ENCODE results near the gene STON1.

The STON1 gene

GRCh38 chr2:48530033-48530811 lies at the start of gene STON1:
STON1 (plus strand) TSS chr2:48530154; CDS start chr2:48580634, 50,480 bp downstream.
- TF ChIP-seq CTCF (conservative IDR thresholded peaks at IDR 0.05) (no peak), ZFX (IDR thresholded peaks at IDR 0.05) (no peak)
- peak within 1 kb of the TSS; percentile 53; the same call in 1 of the 2 replicates for H3K27ac ChIP-seq

DNA sequence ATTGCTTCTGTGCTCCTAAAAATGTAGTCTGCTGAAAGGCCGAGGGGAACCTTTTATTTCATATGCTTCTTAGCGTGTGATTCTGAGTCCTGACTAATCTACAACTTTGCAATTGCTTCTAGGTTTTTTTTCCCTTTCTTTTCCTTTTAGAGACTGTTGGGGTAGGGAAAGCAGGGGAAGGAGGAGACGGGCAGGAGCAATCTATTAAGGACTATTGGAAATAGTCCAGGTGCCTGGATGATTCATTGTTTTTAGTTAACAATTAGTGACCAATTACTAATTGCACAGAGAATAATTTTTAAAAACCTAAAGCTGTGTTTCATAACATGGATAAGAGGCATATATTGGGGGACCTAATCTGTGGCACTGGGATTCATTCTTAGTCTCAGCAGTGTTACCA lies 49.4 kb upstream of the STON1 start:
- no peak overlapping the region for H3K27ac ChIP-seq
- no peak for TF ChIP-seq CTCF (conservative IDR thresholded peaks at IDR 0.05)
- TF ChIP-seq ZFX (IDR thresholded peaks at IDR 0.05), result no peak

GRCh38 chr2:48482313-48482712 lies 47.6 kb upstream of the STON1 start:
- H3K27ac ChIP-seq, result no peak overlapping the region
- TF ChIP-seq CTCF (conservative IDR thresholded peaks at IDR 0.05) (no peak), ZFX (IDR thresholded peaks at IDR 0.05) (no peak)

DNA sequence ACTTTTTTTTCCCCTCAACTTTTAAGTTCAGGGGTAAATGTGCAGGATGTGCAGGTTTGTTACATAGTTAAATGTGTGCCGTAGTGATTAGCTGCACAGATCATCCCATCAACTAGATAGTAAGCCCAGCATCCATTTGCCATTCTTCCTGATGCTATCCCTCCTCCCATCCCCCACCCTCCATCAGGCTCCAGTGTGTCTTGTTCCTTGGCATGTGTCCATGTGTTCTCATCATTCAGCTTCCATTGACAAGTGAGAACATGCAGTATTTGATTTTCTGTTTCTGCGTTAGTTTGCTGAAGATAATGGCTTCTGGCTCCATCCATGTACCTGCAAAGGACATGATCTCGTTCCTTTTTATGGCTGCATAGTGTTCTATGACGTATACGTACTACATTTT lies 47.2 kb upstream of the STON1 start:
- H3K27ac ChIP-seq, result no peak overlapping the region
- TF ChIP-seq ZFX (IDR thresholded peaks at IDR 0.05) (no peak), CTCF (conservative IDR thresholded peaks at IDR 0.05) (no peak)

DNA sequence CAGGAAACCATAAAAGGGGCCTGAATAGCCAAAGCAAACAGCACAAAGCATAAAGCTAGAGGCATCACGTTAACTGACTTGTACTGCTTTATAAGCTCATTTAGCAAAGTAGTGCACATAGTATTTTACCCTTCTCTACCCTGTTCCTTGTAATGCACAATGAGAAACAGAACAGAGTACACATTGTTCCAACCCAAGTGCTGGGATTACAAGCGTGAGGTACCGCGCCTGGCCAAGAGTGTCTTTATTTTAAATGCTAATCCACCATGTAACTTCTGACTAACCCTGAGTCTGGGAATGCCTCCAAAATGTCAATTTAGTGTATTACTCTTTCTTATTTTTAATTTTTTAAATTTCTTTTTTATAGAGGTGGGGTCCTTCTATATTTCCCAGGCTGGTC lies 46.4 kb upstream of the STON1 start:
- no peak overlapping the region for H3K27ac ChIP-seq
- no peak for TF ChIP-seq CTCF (conservative IDR thresholded peaks at IDR 0.05)
- TF ChIP-seq ZFX (IDR thresholded peaks at IDR 0.05), result no peak

- TF ChIP-seq ZFX (IDR thresholded peaks at IDR 0.05) (no peak), CTCF (conservative IDR thresholded peaks at IDR 0.05) (no peak)
- H3K27ac ChIP-seq, result no peak overlapping the region
These were observed 46.0 kb upstream of the STON1 start for GRCh38 chr2:48483916-48484315.

DNA sequence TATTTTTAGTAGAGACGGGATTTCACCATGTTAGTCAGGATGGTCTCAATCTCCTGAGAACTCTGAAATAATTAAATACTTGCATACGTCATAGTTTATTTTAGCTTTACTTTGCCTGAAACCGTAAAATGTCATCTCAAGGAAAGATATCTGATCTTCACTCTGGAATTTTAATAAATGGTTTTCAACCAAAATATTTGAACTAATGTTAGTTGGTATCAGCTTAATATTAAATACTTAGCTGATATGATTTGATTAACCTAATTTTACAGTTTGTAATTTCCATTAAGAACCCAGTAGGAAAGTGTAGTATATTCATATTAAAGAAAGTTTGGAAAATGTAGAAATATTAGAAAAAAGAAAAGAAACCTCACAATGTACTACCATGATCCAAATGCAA lies 41.4 kb upstream of the STON1 start:
- TF ChIP-seq CTCF (conservative IDR thresholded peaks at IDR 0.05), result no peak
- TF ChIP-seq ZFX (IDR thresholded peaks at IDR 0.05), result no peak
- no peak overlapping the region for H3K27ac ChIP-seq
